NT2/D1 (cell line): ENCODE measurements around the gene CCDC57.

ENCODE experiments used
- DNase-seq: peaks from one replicate; pipeline ENCODE4 v3.0.0-alpha.2; 2011; ENCODE audit warnings: low read depth, low spot score
- H3K27me3 ChIP-seq: 2 replicates; pipeline ENCODE4 v1.6.0; 2011; ENCODE audit warnings: mild to moderate bottlenecking; ENCODE audit not compliant: insufficient read length, insufficient read depth
- H3K36me3 ChIP-seq: 2 replicates; pipeline ENCODE4 v1.6.1; 2011; ENCODE audit warnings: mild to moderate bottlenecking, low read length, mixed read lengths; ENCODE audit not compliant: insufficient read depth, insufficient read length
- H3K4me1 ChIP-seq: 2 replicates; pipeline ENCODE4 v1.5.1; 2011; ENCODE audit not compliant: insufficient read depth, insufficient read length
- H3K4me3 ChIP-seq: 2 replicates; pipeline ENCODE4 v1.5.1; 2011; ENCODE audit warnings: low read depth; ENCODE audit not compliant: insufficient read length
- H3K9ac ChIP-seq: 2 replicates; pipeline ENCODE4 v1.6.0; 2011; ENCODE audit warnings: low read depth; ENCODE audit not compliant: insufficient read length
- H3K9me3 ChIP-seq: 2 replicates; pipeline ENCODE4 v1.5.1; 2011; ENCODE audit warnings: mild to moderate bottlenecking, low read length; ENCODE audit not compliant: insufficient read depth
- SUZ12 ChIP-seq: IDR thresholded peaks from 2 replicates; pipeline ENCODE4 v1.6.1; 2011; ENCODE audit not compliant: insufficient read length, insufficient read depth; ENCODE audit errors: extremely low read depth
- YY1 ChIP-seq: IDR thresholded peaks from 2 replicates; pipeline ENCODE4 v1.6.1; 2011; ENCODE audit not compliant: insufficient read length, insufficient read depth
- ZNF274 ChIP-seq: IDR thresholded peaks from 2 replicates; pipeline ENCODE4 v1.6.1; 2011; ENCODE audit warnings: mild to moderate bottlenecking, low read depth, low read length

Gene CCDC57

DNA sequence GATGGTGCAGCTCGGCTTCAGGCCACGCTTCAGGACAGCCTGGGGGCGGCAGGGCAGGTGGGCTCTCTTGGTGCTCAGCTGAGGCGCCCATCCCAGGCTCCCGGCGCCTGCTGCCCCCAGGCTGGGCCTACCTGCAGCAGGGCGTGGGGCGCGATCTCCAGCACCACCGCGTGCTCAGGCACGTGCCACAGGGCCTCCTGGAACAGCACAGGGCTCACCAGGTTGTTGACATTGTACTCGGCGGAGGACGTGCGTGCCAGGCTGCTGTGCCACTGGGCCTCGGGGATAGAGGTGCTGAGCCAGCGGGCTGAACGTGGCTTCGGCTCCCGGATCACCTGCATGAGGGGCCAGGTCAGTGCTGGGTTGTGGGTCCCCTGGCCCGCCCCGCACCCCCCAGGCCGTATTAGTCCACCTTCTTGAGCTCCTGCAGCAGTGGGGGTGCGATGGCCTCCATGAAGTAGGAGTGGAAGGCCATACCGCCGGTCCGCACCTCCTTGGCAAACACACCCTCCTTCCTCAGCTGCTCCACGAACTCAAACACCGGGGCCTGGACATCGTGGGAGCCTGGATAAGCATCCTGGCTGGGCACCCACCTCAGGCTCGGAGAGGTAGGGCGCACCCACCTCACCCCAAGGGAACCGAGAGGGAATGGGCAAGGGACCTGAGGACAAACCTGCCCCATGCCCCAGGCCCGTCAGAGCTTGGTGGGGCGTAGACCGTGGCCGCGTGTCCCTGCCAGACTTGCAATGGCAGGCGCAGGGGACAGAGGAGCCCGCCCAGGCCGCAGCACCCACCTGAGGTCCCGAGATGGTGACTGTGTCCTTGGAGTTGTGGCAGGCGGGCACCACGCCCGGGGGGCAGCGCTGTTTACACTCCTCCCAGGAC, 123.6 kb downstream of the CCDC57 start:
- Histone ChIP-seq H3K9ac (no peak overlapping the region), H3K27me3 (no peaks in the 10 kb centered on the region), H3K4me3 (no peak overlapping the region), H3K36me3 (peaks cover 100% of the 10 kb centered on the region), H3K4me1 (peaks cover 13% of the 10 kb centered on the region), H3K9me3 (no peaks in the 10 kb centered on the region)
- no peak for DNase-seq
- TF ChIP-seq ZNF274: no peak
- TF ChIP-seq YY1: no peak
- no peak for TF ChIP-seq SUZ12

- H3K36me3 ChIP-seq: peaks cover 100% of the 10 kb centered on the region
- TF ChIP-seq YY1: no peak
- no peak for TF ChIP-seq ZNF274
- TF ChIP-seq SUZ12: no peak
These were observed 124.4 kb downstream of the CCDC57 start for GRCh38 chr17:82087961-82088837.

DNA sequence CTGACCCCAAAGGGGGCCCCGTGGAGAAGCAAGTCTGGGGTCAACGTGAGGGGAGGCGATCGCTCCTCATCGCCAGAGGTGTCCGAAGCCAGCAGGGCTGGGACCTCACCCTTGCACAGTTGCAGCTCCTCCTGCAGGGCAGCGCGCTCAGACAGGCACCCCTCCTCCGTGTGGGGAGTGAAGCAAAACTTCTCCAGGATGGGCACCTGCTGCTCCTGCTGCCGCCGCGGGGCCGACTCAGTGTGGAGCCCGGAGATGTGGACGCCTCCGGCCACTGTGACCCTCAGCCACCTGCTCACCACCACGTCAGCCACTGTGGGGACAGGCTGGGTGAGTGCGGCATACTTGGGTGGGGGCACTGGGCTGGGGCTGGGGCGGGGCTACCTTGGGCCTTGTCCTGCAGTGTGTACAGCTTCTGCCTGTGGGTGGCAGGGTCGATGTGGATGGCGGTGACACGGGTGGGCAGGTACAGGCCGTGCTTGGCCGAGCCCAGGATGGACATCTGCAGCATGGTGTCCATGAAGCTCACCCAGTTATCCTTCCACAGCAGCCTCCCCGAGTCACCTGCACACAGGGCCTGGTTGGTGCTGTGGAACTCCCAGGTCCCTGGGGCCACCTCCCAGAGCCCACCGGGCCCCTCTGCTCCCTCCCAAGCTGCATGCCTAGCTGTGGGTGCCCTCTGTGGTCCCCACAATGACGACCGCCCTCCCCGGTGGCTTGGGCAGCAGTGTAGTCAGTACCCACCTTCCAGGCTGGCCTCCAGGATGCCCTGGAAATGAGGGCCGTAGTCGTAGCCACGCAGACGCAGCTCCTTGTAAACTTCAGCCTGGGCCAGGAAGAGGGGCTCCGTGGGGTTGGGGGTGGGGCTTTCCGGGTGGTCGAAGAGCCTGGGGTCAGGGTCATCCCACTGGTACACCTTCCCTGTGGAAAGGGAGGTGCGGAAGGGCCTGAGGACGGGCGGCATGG, 125.4 kb downstream of the CCDC57 start:
- H3K4me1 ChIP-seq: peaks cover 4% of the 10 kb centered on the region
- no peak for DNase-seq
- TF ChIP-seq ZNF274: no peak
- no peak for TF ChIP-seq YY1
- no peak for TF ChIP-seq SUZ12
- peaks cover 100% of the 10 kb centered on the region for H3K36me3 ChIP-seq
- no peaks in the 10 kb centered on the region for H3K27me3 ChIP-seq
- H3K9ac ChIP-seq: no peak overlapping the region
- no peaks in the 10 kb centered on the region for H3K9me3 ChIP-seq
- H3K4me3 ChIP-seq: no peak overlapping the region

More at GRCh38 chr17:82087961-82088837, 124.4 kb downstream of the CCDC57 start:
- no peak overlapping the region for H3K4me3 ChIP-seq
- no peak overlapping the region for H3K9ac ChIP-seq
- no peak for DNase-seq
- H3K4me1 ChIP-seq: peaks cover 7% of the 10 kb centered on the region
- H3K9me3 ChIP-seq: no peaks in the 10 kb centered on the region
- H3K27me3 ChIP-seq: no peaks in the 10 kb centered on the region

DNA sequence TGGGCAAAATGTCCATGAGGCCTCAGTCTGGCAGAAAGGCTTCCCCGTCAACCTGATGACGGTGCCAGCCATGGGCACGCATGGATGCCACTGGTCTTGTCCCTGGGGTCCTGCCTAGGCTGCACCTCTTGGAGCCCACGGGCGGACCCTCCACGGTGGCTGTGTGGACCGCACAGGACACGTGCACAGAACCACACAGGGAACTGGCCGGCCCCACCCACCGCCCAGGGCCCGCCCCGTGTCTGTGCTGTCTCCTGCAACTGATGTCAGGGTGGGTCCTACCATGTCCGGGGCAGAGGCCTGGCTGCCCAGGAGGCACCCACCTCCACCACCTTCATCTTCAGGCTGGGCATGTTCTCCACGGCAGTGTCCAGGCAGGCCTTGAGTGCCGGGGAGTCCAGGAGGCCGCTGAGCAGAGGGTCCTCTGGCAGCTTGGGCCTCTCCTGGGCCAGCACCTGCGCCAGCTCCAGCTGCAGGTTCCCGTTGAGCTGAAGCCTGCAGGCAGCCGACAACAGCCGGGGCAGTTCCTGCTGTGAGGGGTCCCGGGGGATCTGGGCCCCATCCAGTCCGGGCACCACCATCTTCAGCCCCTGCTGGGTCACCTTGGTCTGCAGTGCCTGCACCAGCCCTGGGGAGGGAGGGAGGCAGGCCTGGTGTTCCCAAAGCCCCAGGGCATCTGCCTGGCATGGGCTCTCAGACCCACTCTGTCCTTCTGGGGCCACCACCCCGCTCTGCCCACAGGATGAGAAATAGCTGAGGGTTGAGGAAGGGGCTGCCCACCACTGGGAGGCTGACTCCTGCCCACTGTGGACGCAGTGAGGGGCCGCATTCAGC, 126.5 kb downstream of the CCDC57 start:
- Histone ChIP-seq H3K4me1 (peaks cover 4% of the 10 kb centered on the region), H3K9ac (no peak overlapping the region), H3K36me3 (peaks cover 98% of the 10 kb centered on the region), H3K27me3 (no peaks in the 10 kb centered on the region), H3K9me3 (no peaks in the 10 kb centered on the region), H3K4me3 (no peak overlapping the region)
- no peak for DNase-seq
- TF ChIP-seq SUZ12 (no peak), YY1 (no peak), ZNF274 (no peak)

GRCh38 chr17:82085031-82085861, 127.4 kb downstream of the CCDC57 start:
- no peak for DNase-seq
- no peaks in the 10 kb centered on the region for H3K9me3 ChIP-seq
- no peaks in the 10 kb centered on the region for H3K27me3 ChIP-seq
- no peak overlapping the region for H3K4me3 ChIP-seq
- no peak for TF ChIP-seq ZNF274
- no peak for TF ChIP-seq SUZ12
- no peak for TF ChIP-seq YY1
- peaks cover 98% of the 10 kb centered on the region for H3K36me3 ChIP-seq
- peaks cover 4% of the 10 kb centered on the region for H3K4me1 ChIP-seq
- no peak overlapping the region for H3K9ac ChIP-seq
